ENCODE results near the gene ATF7.
"Not testable (repeated sequence)": the region's sequence is repeated elsewhere in the genome, so short reads cannot be mapped to it uniquely, and the experiment has no call there.

ATF7 gene

GRCh38 chr12:53625946-53626701 lies at the start of gene ATF7:
ATF7 (minus strand) TSS chr12:53626382; CDS start chr12:53601000, 25,382 bp downstream.
- in situ Hi-C loops (cut with HindIII; ENCODE audit: low sequenced_read_pairs), result no loop called here

- in situ Hi-C loops (cut with HindIII; ENCODE audit: low sequenced_read_pairs), result loop anchor here (5.0 to 10.0 kb wide), 2 partner anchors 103 to 120 kb away; no protein-coding TSS in a partner anchor
These were observed 49.0 kb upstream of the ATF7 start for GRCh38 chr12:53674977-53675700.

GRCh38 chr12:53670971-53671370 lies 44.8 kb upstream of the ATF7 start:
- in situ Hi-C loops (cut with HindIII; ENCODE audit: low sequenced_read_pairs), result loop anchor here (10.0 kb wide), 1 partner anchor 116 kb away; no protein-coding TSS in a partner anchor

- in situ Hi-C loops (cut with HindIII; ENCODE audit: low sequenced_read_pairs), result loop anchor here (10.0 kb wide), 1 partner anchor 116 kb away; no protein-coding TSS in a partner anchor
These were observed 44.1 kb upstream of the ATF7 start for GRCh38 chr12:53670308-53670707.

- in situ Hi-C loops (cut with HindIII; ENCODE audit: low sequenced_read_pairs), result loop anchor here (5.0 kb wide), 1 partner anchor 35 kb away; no protein-coding TSS in a partner anchor
These were observed 40.9 kb upstream of the ATF7 start for GRCh38 chr12:53667080-53667479.

GRCh38 chr12:53664936-53665335 lies 38.8 kb upstream of the ATF7 start:
- in situ Hi-C loops (cut with HindIII; ENCODE audit: low sequenced_read_pairs), result loop anchor here (5.0 kb wide), 1 partner anchor 33 kb away; no protein-coding TSS in a partner anchor

GRCh38 chr12:53664191-53664590 lies 38.0 kb upstream of the ATF7 start:
- in situ Hi-C loops (cut with HindIII; ENCODE audit: low sequenced_read_pairs), result no loop called here

GRCh38 chr12:53660041-53660440 lies 33.9 kb upstream of the ATF7 start:
- in situ Hi-C loops (cut with HindIII; ENCODE audit: low sequenced_read_pairs), result no loop called here

- in situ Hi-C loops (cut with HindIII; ENCODE audit: low sequenced_read_pairs), result no loop called here
These were observed 33.4 kb upstream of the ATF7 start for GRCh38 chr12:53659571-53659981.

GRCh38 chr12:53659011-53659551 lies 32.9 kb upstream of the ATF7 start:
- in situ Hi-C loops (cut with HindIII; ENCODE audit: low sequenced_read_pairs), result no loop called here

GRCh38 chr12:53657041-53657440 lies 30.9 kb upstream of the ATF7 start:
- in situ Hi-C loops (cut with HindIII; ENCODE audit: low sequenced_read_pairs), result no loop called here

GRCh38 chr12:53653595-53653994 lies 27.4 kb upstream of the ATF7 start:
- in situ Hi-C loops (cut with HindIII; ENCODE audit: low sequenced_read_pairs), result no loop called here

GRCh38 chr12:53652366-53652765 lies 26.2 kb upstream of the ATF7 start:
- in situ Hi-C loops (cut with HindIII; ENCODE audit: low sequenced_read_pairs), result no loop called here

- in situ Hi-C loops (cut with HindIII; ENCODE audit: low sequenced_read_pairs), result no loop called here
These were observed 25.6 kb upstream of the ATF7 start for GRCh38 chr12:53651737-53652136.

- in situ Hi-C loops (cut with HindIII; ENCODE audit: low sequenced_read_pairs), result not testable (repeated sequence)
These were observed 20.1 kb upstream of the ATF7 start for GRCh38 chr12:53646300-53646699.

GRCh38 chr12:53645165-53645564 lies 19.0 kb upstream of the ATF7 start:
- in situ Hi-C loops (cut with HindIII; ENCODE audit: low sequenced_read_pairs), result no loop called here

- in situ Hi-C loops (cut with HindIII; ENCODE audit: low sequenced_read_pairs), result no loop called here
These were observed 18.0 kb upstream of the ATF7 start for GRCh38 chr12:53644133-53644532.

GRCh38 chr12:53643232-53643979 lies 17.2 kb upstream of the ATF7 start:
- in situ Hi-C loops (cut with HindIII; ENCODE audit: low sequenced_read_pairs), result no loop called here

- in situ Hi-C loops (cut with HindIII; ENCODE audit: low sequenced_read_pairs), result no loop called here
These were observed 11.9 kb upstream of the ATF7 start for GRCh38 chr12:53638057-53638456.

- in situ Hi-C loops (cut with HindIII; ENCODE audit: low sequenced_read_pairs), result no loop called here
These were observed 10.5 kb upstream of the ATF7 start for GRCh38 chr12:53636641-53637040.

- in situ Hi-C loops (cut with HindIII; ENCODE audit: low sequenced_read_pairs), result not testable (repeated sequence)
These were observed 9.5 kb upstream of the ATF7 start for GRCh38 chr12:53635708-53636107.

Measured in endothelial cell of hepatic sinusoid (primary cell).